GM23338 (cell line): ENCODE data around the gene IL21R. TPM values are rescaled to one million over a fixed set of nuclear protein-coding genes. Genes with fewer than 3 reads are reported as not detected.

Experiments
- ATAC-seq: fragments of 200-7000 bp; cut with Tn5 transposase; 3 replicates; pipeline ENCODE4 v1.9.1; 2020
- DNase-seq: peaks from one replicate; pipeline ENCODE4 v3.0.0-alpha.2; 2015; ENCODE audit warnings: low spot score
- H2AFZ ChIP-seq: fragments of 200-600 bp; sonication (generic); 2 replicates; pipeline ENCODE4 v1.8.0; 2016; ENCODE audit warnings: antibody characterized with exemption, mild to moderate bottlenecking, moderate library complexity
- H3F3A ChIP-seq: fragments of 200-600 bp; sonication (generic); replicated peaks from 2 replicates; pipeline ENCODE4 v1.8.0; 2017; ENCODE audit warnings: antibody characterized with exemption, mixed run types, low read depth
- H3K27ac ChIP-seq: fragments of 200-600 bp; sonication (generic); 2 replicates; pipeline ENCODE4 v1.6.1; 2016; ENCODE audit warnings: low read depth
- H3K27me3 ChIP-seq: fragments of 200-600 bp; sonication (generic); 2 replicates; pipeline ENCODE4 v1.8.0; 2016; ENCODE audit warnings: mild to moderate bottlenecking, mixed run types, moderate library complexity; ENCODE audit not compliant: insufficient read depth
- H3K36me3 ChIP-seq: fragments of 200-600 bp; sonication (generic); 2 replicates; pipeline ENCODE4 v1.8.0; 2016; ENCODE audit warnings: mild to moderate bottlenecking; ENCODE audit not compliant: insufficient read depth
- H3K4me1 ChIP-seq: fragments of 200-600 bp; sonication (generic); 2 replicates; pipeline ENCODE4 v1.8.0; 2016; ENCODE audit warnings: mild to moderate bottlenecking, moderate library complexity; ENCODE audit not compliant: insufficient read depth
- H3K4me2 ChIP-seq: fragments of 200-600 bp; sonication (generic); 2 replicates; pipeline ENCODE4 v1.7.1; 2017; ENCODE audit warnings: mixed run types
- H3K4me3 ChIP-seq: fragments of 200-600 bp; sonication (generic); 2 replicates; pipeline ENCODE4 v1.6.1; 2016; ENCODE audit warnings: mixed run types
- H3K79me2 ChIP-seq: fragments of 200-600 bp; sonication (generic); replicated peaks from 2 replicates; pipeline ENCODE4 v1.8.0; 2017; ENCODE audit warnings: mild to moderate bottlenecking; ENCODE audit not compliant: insufficient read depth
- H3K9me2 ChIP-seq: fragments of 200-600 bp; sonication (generic); 2 replicates; pipeline ENCODE4 v1.8.0; 2017; ENCODE audit not compliant: insufficient read depth
- H4K20me1 ChIP-seq: fragments of 200-600 bp; sonication (generic); replicated peaks from 2 replicates; pipeline ENCODE4 v1.8.0; 2017; ENCODE audit warnings: mild to moderate bottlenecking; ENCODE audit not compliant: insufficient read depth
- H3K27ac Mint-ChIP-seq: 2 replicates; pipeline ENCODE4 v1.8.0; 2020; ENCODE audit warnings: inconsistent platforms, mild to moderate bottlenecking, moderate library complexity, mixed read lengths
- H3K27me3 Mint-ChIP-seq: 3 replicates; pipeline ENCODE4 v1.8.0; 2022; ENCODE audit warnings: low read depth, mild to moderate bottlenecking, moderate library complexity, mixed read lengths, inconsistent platforms; ENCODE audit not compliant: insufficient read depth, poor library complexity
- H3K36me3 Mint-ChIP-seq: 3 replicates; pipeline ENCODE4 v1.8.0; 2021; ENCODE audit warnings: low read depth, mild to moderate bottlenecking, inconsistent platforms, moderate library complexity, mixed read lengths
- H3K4me1 Mint-ChIP-seq: 3 replicates; pipeline ENCODE4 v1.8.0; 2020; ENCODE audit warnings: mild to moderate bottlenecking, inconsistent platforms, mixed read lengths
- H3K4me3 Mint-ChIP-seq: 3 replicates; pipeline ENCODE4 v1.8.0; 2021; ENCODE audit warnings: moderate library complexity, mild to moderate bottlenecking, inconsistent platforms, mixed read lengths
- H3K9me3 Mint-ChIP-seq: 3 replicates; pipeline ENCODE4 v1.8.0; 2020; ENCODE audit warnings: moderate library complexity, mild to moderate bottlenecking, inconsistent platforms, mixed read lengths
- CREB1 ChIP-seq: fragments of 250-450 bp; sonication (Bioruptor Pico); IDR thresholded peaks from 2 replicates; pipeline ENCODE4 v1.5.0; 2020; ENCODE audit warnings: low read depth, mild to moderate bottlenecking, moderate library complexity
- EZH2phosphoT487 ChIP-seq: fragments of 200-600 bp; sonication (generic); IDR thresholded peaks from one replicate; pipeline ENCODE4 v1.8.1; 2018; ENCODE audit warnings: antibody characterized with exemption; ENCODE audit not compliant: unreplicated experiment
- POLR2AphosphoS5 ChIP-seq: IDR thresholded peaks from 2 replicates; pipeline ENCODE4 v1.6.1; 2016; ENCODE audit warnings: antibody characterized with exemption, low read depth
- ZNF331 ChIP-seq: fragments of 250-450 bp; sonication (Bioruptor Pico); IDR thresholded peaks from 2 replicates; pipeline ENCODE4 v1.5.0; 2020; ENCODE audit warnings: low read depth, mild to moderate bottlenecking, moderate library complexity
- ZNF462 ChIP-seq: fragments of 250-450 bp; sonication (Bioruptor Pico); IDR thresholded peaks from 2 replicates; pipeline ENCODE4 v1.5.0; 2020; ENCODE audit warnings: mild to moderate bottlenecking, moderate library complexity
- polyA plus RNA-seq: library from polyadenylated mRNA; unstranded; fragments of >200 nt; fragmentation: Nextera tagmentation; extraction: Ambion mirVana; gene quantifications from 2 replicates; pipeline ENCODE4 v1.2.1, GENCODE V29; 2016
- total RNA-seq: library from RNA; depleted of rRNA; stranded (reverse); fragments of >200 nt; shearing (Covaris generic); gene quantifications from 2 replicates; pipeline ENCODE4 v1.2.3, GENCODE V29; 2014
- TF ChIP-seq, protein P1 (sequence below): IDR thresholded peaks from 2 replicates; pipeline ENCODE4 v1.6.1; 2016; ENCODE audit warnings: antibody characterized with exemption

IL21R gene
- total and polyA plus RNA-seq, 2 experiments from 2014 or later: 0.42 to 2.6 TPM

- TF ChIP-seq ZNF462 (CRISPR knock-in tag) (no peak), POLR2AphosphoS5 (no peak)
Observed at GRCh38 chr16:27368358-27368722, 33.6 kb upstream of the IL21R start (continued).

DNA sequence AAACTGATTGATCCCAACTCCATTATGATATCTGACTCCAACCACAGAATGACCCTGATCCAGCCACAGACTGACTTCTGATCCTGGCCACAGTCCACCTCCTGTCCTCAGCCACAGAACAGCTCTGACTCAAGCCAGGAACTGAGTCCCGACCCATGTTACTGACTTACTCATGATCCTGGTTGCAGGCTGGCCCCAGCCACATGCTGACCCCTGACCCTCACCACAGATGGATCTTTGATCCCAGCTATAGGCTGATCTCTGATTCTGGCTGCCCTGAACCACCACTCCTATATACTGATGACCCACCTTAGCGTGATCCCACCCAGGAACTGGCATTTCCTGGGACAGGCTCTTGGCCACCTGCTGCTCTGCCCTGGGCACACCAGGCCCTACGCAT is 32.2 kb upstream of the IL21R start:
- Histone ChIP-seq H2AFZ (no peak overlapping the region), H3K4me2 (no peak overlapping the region), H3K27me3 (no peaks in the 10 kb centered on the region), H3K4me3 (no peak overlapping the region), H3K36me3 (no peaks in the 10 kb centered on the region), H3K27ac (no peak overlapping the region), H3K4me1 (no peaks in the 10 kb centered on the region), H3F3A (no peaks in the 10 kb centered on the region), H3K79me2 (no peaks in the 10 kb centered on the region), H4K20me1 (no peaks in the 10 kb centered on the region), H3K9me2 (no peaks in the 10 kb centered on the region)
- Mint-ChIP-seq H3K27me3 (no peaks in the 10 kb centered on the region), H3K9me3 (no peaks in the 10 kb centered on the region), H3K27ac (no peak overlapping the region), H3K4me3 (no peak overlapping the region), H3K4me1 (peaks cover 6% of the 10 kb centered on the region; the same call in 2 of the 3 replicates), H3K36me3 (no peaks in the 10 kb centered on the region)
- ATAC-seq (no peak), DNase-seq (no peak)
- no peak for TF ChIP-seq ZNF331 (CRISPR knock-in tag)
- TF ChIP-seq EZH2phosphoT487: no peak
- no peak for TF ChIP-seq CREB1 (CRISPR knock-in tag)
- no peak for TF ChIP-seq POLR2AphosphoS5
- TF ChIP-seq, protein P1, sequence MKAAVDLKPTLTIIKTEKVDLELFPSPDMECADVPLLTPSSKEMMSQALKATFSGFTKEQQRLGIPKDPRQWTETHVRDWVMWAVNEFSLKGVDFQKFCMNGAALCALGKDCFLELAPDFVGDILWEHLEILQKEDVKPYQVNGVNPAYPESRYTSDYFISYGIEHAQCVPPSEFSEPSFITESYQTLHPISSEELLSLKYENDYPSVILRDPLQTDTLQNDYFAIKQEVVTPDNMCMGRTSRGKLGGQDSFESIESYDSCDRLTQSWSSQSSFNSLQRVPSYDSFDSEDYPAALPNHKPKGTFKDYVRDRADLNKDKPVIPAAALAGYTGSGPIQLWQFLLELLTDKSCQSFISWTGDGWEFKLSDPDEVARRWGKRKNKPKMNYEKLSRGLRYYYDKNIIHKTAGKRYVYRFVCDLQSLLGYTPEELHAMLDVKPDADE: no peak
